IPS-20b (cell line): ENCODE data around the gene ANKS1B.
"Not testable (repeated sequence)": the region's sequence is repeated elsewhere in the genome, so short reads cannot be mapped to it uniquely, and the experiment has no call there.

ENCODE experiments used
- H3K27ac ChIP-seq: one replicate; pipeline ENCODE4 v1.5.1; 2013; ENCODE audit warnings: low read length
- H3K27me3 ChIP-seq: 2 replicates; pipeline ENCODE4 v1.6.1; 2013; ENCODE audit warnings: mild to moderate bottlenecking, low read length, inconsistent platforms; ENCODE audit not compliant: insufficient read depth
- H3K36me3 ChIP-seq: 2 replicates; pipeline ENCODE4 v1.6.1; 2013; ENCODE audit warnings: low read depth, mild to moderate bottlenecking, inconsistent platforms, low read length, moderate library complexity; ENCODE audit not compliant: insufficient read depth
- H3K4me1 ChIP-seq: 2 replicates; pipeline ENCODE4 v1.6.1; 2013; ENCODE audit warnings: mild to moderate bottlenecking, control low read depth, inconsistent platforms, low read length, moderate library complexity; ENCODE audit not compliant: insufficient read depth
- H3K4me3 ChIP-seq: 2 replicates; pipeline ENCODE4 v1.5.1; 2013; ENCODE audit warnings: mild to moderate bottlenecking, low read length, inconsistent platforms
- H3K9ac ChIP-seq: 2 replicates; pipeline ENCODE4 v1.6.1; 2013; ENCODE audit warnings: low read depth, mild to moderate bottlenecking, inconsistent platforms, low read length, moderate library complexity
- H3K9me3 ChIP-seq: 2 replicates; pipeline ENCODE4 v1.6.1; 2013; ENCODE audit warnings: mild to moderate bottlenecking, low read depth, low read length, inconsistent platforms; ENCODE audit not compliant: insufficient read depth

The ANKS1B gene

GRCh38 chr12:99658671-99659349 is 325.9 kb downstream of the ANKS1B start:
- H3K4me3 ChIP-seq: no peak overlapping the region
- H3K27ac ChIP-seq: no peak overlapping the region
- no peaks in the 10 kb centered on the region for H3K36me3 ChIP-seq
- H3K9ac ChIP-seq: no peak overlapping the region
- peaks cover 8% of the 10 kb centered on the region; the same call in 1 of the 2 replicates for H3K4me1 ChIP-seq
- no peaks in the 10 kb centered on the region for H3K9me3 ChIP-seq
- no peaks in the 10 kb centered on the region for H3K27me3 ChIP-seq

- no peak overlapping the region for H3K9ac ChIP-seq
- H3K36me3 ChIP-seq: no peaks in the 10 kb centered on the region
- no peaks in the 10 kb centered on the region for H3K4me1 ChIP-seq
- no peaks in the 10 kb centered on the region for H3K27me3 ChIP-seq
- no peaks in the 10 kb centered on the region for H3K9me3 ChIP-seq
- no peak overlapping the region for H3K4me3 ChIP-seq
- no peak overlapping the region for H3K27ac ChIP-seq
These were observed 335.2 kb downstream of the ANKS1B start for GRCh38 chr12:99649551-99649950.

DNA sequence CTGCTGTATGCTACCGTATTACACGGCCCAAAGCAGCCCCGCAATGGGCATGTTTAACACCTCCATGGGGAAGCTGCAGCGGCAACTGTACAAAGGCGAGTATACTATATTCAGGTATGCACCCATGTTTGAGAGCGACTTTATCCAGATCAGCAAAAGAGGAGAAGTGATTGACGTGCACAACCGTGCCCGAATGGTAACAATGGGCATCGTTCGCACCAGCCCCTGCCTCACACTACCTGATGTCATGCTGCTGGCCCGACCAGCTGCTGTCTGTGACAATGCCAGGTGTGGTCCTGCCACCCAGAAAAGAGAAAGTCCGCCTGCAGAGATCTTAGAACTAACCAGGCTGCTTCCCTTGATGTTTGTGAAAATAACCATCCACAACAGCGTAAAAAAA is 336.6 kb downstream of the ANKS1B start:
- H3K4me3 ChIP-seq: no peak overlapping the region
- no peak overlapping the region for H3K27ac ChIP-seq
- no peaks in the 10 kb centered on the region for H3K36me3 ChIP-seq
- no peaks in the 10 kb centered on the region for H3K9me3 ChIP-seq
- H3K27me3 ChIP-seq: no peaks in the 10 kb centered on the region
- H3K9ac ChIP-seq: no peak overlapping the region
- no peaks in the 10 kb centered on the region for H3K4me1 ChIP-seq

DNA sequence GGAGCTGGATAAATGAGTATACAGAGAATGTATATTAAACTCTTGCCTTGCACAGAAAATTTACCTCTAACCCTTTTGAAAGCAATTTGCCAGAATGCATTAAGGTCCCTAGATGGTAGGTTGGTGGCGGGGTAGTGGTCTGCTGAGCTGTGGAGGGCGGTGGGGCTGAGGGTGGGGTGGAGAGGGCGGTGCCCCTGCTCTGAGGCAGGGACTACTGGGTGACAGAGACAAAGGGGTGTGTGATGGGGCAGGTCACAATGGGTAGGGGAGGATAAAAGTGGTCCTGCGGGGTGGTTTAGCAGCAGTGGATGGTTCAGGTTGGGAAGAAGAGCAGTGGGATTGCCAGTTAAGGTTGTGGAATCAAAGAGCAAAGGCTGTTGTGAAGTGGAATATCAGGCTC is 337.3 kb downstream of the ANKS1B start, which contains the start of gene GARIN6:
Gene GARIN6 (plus strand): TSS at position 301 of the 400 bp plus-strand sequence. CDS start 422 bp downstream, outside the sequence.
- H3K27me3 ChIP-seq: no peaks in the 10 kb centered on the region
- H3K4me3 ChIP-seq: no peak within 1 kb of the TSS
- H3K36me3 ChIP-seq: no peaks in the 10 kb centered on the region
- no peaks in the 10 kb centered on the region for H3K4me1 ChIP-seq
- no peaks in the 10 kb centered on the region for H3K9me3 ChIP-seq
- no peak within 1 kb of the TSS for H3K27ac ChIP-seq
- no peak within 1 kb of the TSS for H3K9ac ChIP-seq

DNA sequence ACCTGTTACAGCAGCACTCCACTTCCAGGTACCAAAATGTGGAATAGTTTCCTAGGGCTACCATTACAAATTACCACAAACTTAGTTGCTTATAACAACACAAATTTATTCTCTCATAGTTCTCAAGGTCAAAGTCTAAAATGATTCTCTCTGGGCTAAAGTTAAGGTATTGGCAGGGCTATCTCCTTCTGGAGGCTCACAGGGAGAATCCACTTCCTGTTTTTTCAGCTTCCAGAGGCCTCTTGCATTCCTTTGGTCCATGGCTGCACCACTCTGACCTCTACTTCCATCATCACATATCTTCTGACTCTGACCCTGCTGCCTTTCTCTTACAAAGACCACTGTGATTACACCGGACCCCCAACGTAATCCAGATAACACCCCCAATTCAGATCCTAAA is 340.1 kb downstream of the ANKS1B start:
- H3K27me3 ChIP-seq: no peaks in the 10 kb centered on the region
- no peak overlapping the region for H3K9ac ChIP-seq
- H3K4me3 ChIP-seq: no peak overlapping the region
- no peaks in the 10 kb centered on the region for H3K36me3 ChIP-seq
- H3K27ac ChIP-seq: no peak overlapping the region
- H3K4me1 ChIP-seq: no peaks in the 10 kb centered on the region
- H3K9me3 ChIP-seq: no peaks in the 10 kb centered on the region

- H3K27ac ChIP-seq: no peak overlapping the region
- no peak overlapping the region for H3K4me3 ChIP-seq
- H3K36me3 ChIP-seq: no peaks in the 10 kb centered on the region
- H3K9me3 ChIP-seq: no peaks in the 10 kb centered on the region
- no peak overlapping the region for H3K9ac ChIP-seq
- no peaks in the 10 kb centered on the region for H3K27me3 ChIP-seq
- H3K4me1 ChIP-seq: no peaks in the 10 kb centered on the region
These were observed 357.3 kb downstream of the ANKS1B start for GRCh38 chr12:99627459-99627858.

DNA sequence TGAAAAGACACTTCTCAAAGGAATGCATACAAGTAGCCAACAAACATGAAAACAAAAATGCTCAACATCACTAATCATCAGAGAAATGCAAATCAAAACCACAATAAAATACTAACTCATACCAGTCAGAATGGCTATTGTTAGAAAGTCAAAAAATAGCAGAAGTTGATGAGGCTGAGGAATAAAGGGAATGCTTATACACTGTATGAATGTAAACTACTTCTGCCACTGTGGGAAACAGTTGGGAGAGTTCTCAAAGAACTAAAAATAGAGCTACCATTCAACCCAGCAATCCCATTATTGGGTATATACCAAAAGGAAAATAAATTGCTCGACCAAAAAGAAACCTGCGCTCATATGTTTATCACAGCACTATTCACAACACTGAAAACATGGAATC is 360.1 kb downstream of the ANKS1B start:
- H3K27me3 ChIP-seq, H3K36me3 ChIP-seq, H3K4me3 ChIP-seq, H3K4me1 ChIP-seq, H3K9ac ChIP-seq, H3K9me3 ChIP-seq, H3K27ac ChIP-seq: not testable (repeated sequence)

- Histone ChIP-seq H3K9ac (no peak overlapping the region), H3K9me3 (no peaks in the 10 kb centered on the region), H3K36me3 (no peaks in the 10 kb centered on the region), H3K27ac (no peak overlapping the region), H3K27me3 (no peaks in the 10 kb centered on the region), H3K4me1 (no peaks in the 10 kb centered on the region), H3K4me3 (no peak overlapping the region)
These were observed 364.6 kb downstream of the ANKS1B start for GRCh38 chr12:99620159-99620479.

GRCh38 chr12:99619389-99620158 is 365.2 kb downstream of the ANKS1B start:
- Histone ChIP-seq H3K9me3 (no peaks in the 10 kb centered on the region), H3K36me3 (no peaks in the 10 kb centered on the region), H3K27ac (no peak overlapping the region), H3K27me3 (no peaks in the 10 kb centered on the region), H3K9ac (no peak overlapping the region), H3K4me3 (no peak overlapping the region), H3K4me1 (no peaks in the 10 kb centered on the region)

DNA sequence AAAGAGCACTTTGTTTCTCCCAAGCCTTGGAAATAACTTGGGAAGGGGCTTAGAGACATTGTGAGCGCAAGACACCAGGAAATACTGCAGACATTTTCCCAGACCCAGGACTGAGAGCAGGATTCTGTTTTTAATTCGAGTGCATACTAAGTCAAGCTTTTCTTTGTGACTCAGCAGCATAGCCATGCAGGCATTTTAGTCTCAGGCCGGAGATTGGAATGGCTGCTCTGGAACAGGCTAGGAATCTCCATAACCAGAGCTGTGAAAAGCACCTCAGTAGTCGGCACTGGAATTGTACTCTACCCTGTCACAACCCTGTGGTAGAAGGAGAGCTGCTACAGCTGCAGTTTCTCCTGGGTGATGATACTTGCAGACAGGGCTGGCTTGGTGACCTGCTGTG is 366.1 kb downstream of the ANKS1B start:
- Histone ChIP-seq H3K4me1 (no peaks in the 10 kb centered on the region), H3K27ac (no peak overlapping the region), H3K9me3 (no peaks in the 10 kb centered on the region), H3K36me3 (no peaks in the 10 kb centered on the region), H3K4me3 (no peak overlapping the region), H3K27me3 (no peaks in the 10 kb centered on the region), H3K9ac (no peak overlapping the region)

DNA sequence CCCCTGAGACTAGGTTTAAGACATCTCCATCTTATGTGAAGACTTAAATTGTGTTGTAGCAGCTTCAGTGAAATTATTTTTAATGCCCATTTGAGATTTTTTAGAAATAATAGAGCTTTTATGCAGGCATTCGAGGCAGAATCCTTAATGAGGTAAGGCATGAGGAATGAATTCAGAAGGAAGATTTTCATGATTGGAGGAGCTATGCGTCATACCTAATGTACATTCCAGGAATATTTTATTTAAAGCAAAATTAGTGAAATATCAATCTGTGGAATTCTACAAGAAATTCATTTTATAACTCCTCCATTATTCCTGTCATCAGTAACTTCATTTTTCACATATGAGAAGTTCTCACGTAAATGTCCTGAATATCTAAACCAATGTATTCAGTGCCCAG is 373.1 kb downstream of the ANKS1B start:
- Histone ChIP-seq H3K9me3 (no peaks in the 10 kb centered on the region), H3K9ac (no peak overlapping the region), H3K36me3 (no peaks in the 10 kb centered on the region), H3K27ac (no peak overlapping the region), H3K4me3 (no peak overlapping the region), H3K27me3 (peaks cover 26% of the 10 kb centered on the region; the same call in 1 of the 2 replicates), H3K4me1 (peaks cover 35% of the 10 kb centered on the region)

DNA sequence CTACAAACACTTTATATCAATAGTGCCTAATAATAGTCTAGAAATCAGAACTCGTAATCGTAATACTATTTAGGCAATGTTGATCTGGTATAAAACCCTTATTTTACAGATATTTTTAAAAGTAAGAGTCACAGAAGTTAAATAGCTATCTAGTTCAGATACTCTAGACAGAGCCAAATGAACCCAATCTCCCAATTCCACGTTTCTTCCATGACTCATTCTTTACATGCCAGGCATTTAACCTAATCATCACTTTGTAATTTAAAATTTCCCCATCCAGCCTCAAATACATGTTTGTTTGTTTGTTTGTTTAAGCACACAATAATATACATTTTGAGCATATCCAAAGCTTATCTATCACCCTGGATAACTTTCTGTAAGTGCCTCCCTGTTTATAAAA is 373.6 kb downstream of the ANKS1B start:
- Histone ChIP-seq H3K4me1 (peaks cover 35% of the 10 kb centered on the region), H3K27ac (no peak overlapping the region)

More for the DNA sequence above, 373.6 kb downstream of the ANKS1B start:
- Histone ChIP-seq H3K9me3 (no peaks in the 10 kb centered on the region), H3K4me3 (no peak overlapping the region), H3K36me3 (no peaks in the 10 kb centered on the region), H3K27me3 (peaks cover 26% of the 10 kb centered on the region; the same call in 1 of the 2 replicates), H3K9ac (no peak overlapping the region)
